Heart right ventricle (tissue), 16 donors: ENCODE data around the gene MTHFD2L. TPM values are rescaled to one million over a fixed set of nuclear protein-coding genes. Genes with fewer than 3 reads are reported as not detected.

Experiments
- ATAC-seq, 8 donors: fragments of 200-7000 bp; cut with Tn5 transposase; one replicate each; pipeline ENCODE4 v1.9.1; 2020; ENCODE audit warnings: mild to moderate bottlenecking in 8 of 8, moderate library complexity in 8 of 8, moderate number of reproducible peaks in 1 of 8
- DNase-seq, 2 donors: peaks; one replicate each; pipeline ENCODE4 v3.0.0-alpha.2; 2020
- H3K27ac ChIP-seq, 10 donors: fragments of 200-600 bp; sonication (generic) in 2 of 10; one replicate each; pipeline versions ENCODE4 v1.5.0 to v1.8.0; 2020 to 2022; ENCODE audit warnings: mild to moderate bottlenecking in 3 of 10
- H3K27me3 ChIP-seq, 7 donors: fragments of 200-600 bp; one replicate each; pipeline ENCODE4 v1.8.0; 2021 to 2022; ENCODE audit warnings: mild to moderate bottlenecking in 2 of 7
- H3K36me3 ChIP-seq, 9 donors: fragments of 200-600 bp; sonication (generic) in 1 of 9; one replicate each; pipeline versions ENCODE4 v1.5.0 to v1.8.0; 2020 to 2022; ENCODE audit warnings: mild to moderate bottlenecking in 2 of 9
- H3K4me1 ChIP-seq, 9 donors: fragments of 200-600 bp; sonication (generic) in 1 of 9; one replicate each; pipeline versions ENCODE4 v1.5.0 to v1.8.0; 2020 to 2022; ENCODE audit warnings: mild to moderate bottlenecking in 4 of 9
- H3K4me3 ChIP-seq, 10 donors: fragments of 200-600 bp; sonication (generic) in 2 of 10; one replicate each; pipeline versions ENCODE4 v1.5.0 to v1.8.0; 2020 to 2022; ENCODE audit warnings: mild to moderate bottlenecking in 7 of 10, moderate library complexity in 2 of 10
- H3K9me3 ChIP-seq, 11 donors: fragments of 200-600 bp in 10 of 11; sonication (generic) in 2 of 11; one replicate each; pipeline versions ENCODE4 v1.5.0 to v1.8.0; 2013 to 2022; ENCODE audit warnings: mild to moderate bottlenecking in 2 of 11, control low read depth in 1 of 11, moderate library complexity in 1 of 11
- CTCF ChIP-seq, 9 donors: fragments of 200-600 bp; sonication (generic) in 2 of 9; IDR thresholded peaks; one replicate each; pipeline versions ENCODE4 v1.5.0 to v1.8.0; 2021 to 2022; ENCODE audit warnings: antibody characterized with exemption in 9 of 9, mild to moderate bottlenecking in 5 of 9, moderate library complexity in 1 of 9
- WGBS, 2 donors: extraction: QIAGEN DNeasy Blood & Tissue Kit; methylation state at CpG; one replicate each; pipeline ENCODE4 v1.1.7; 2013; ENCODE audit warnings: inconsistent platforms in 1 of 2; 5-methylcytosine and 5-hydroxymethylcytosine counted together
- intact Hi-C, 10 donors: fragments of 100-400 bp; cut with DNase I; formaldehyde crosslinking; loops; one replicate each; pipeline versions ENCODE4 v1.11.1 to v1.14.2; 2022
- polyA plus RNA-seq, 2 donors: library from polyadenylated mRNA; stranded (reverse); fragments of 200-250 nt; gene quantifications; one replicate each; pipeline ENCODE4 v1.2.3, GENCODE V29; 2013
- total RNA-seq, 10 donors: library from RNA; stranded (reverse); fragmentation: NEBNext Ultra II Directional in 3 of 10; extraction: Animal tissue kit (Norgen Biotek cat#: 25700) in 3 of 10; gene quantifications; one replicate each; pipeline versions ENCODE4 v1.2.1 to v1.2.4, GENCODE V29; 2021 to 2023
- donor health status: Arrhythmogenic right ventricular cardiomyopathy.
- donor health status: ischemic (EF 13 %, LVEDD 7.1; RV severe dilation, severe dysfunction).
- donor health status: healthy with polysubstance abuse.
- donor health status: DM: no; HTN: yes; CAD: no.
- donor health status: DM: no; HTN: no; CAD: no.
- donor health status: ischemic (EF 25% LVEDD 6.9; RV normal size, moderate dysfunction).
- donor health status: ischemic (EF 25% LVEDD 5.7; RV mildly dilated, moderate dysfunction).
- donor health status: healthy.
- donor health status: DM: yes; HTN: yes; CAD: no.
- donor health status: Ischemic cardiomyopathy.
- donor health status: ischemic (EF 35%, LVEDD 5.7; RV mildly dilated, moderate dysfunction).
- donor health status: nonischemic (EF 11% LVEDD 7.7; RV severe dilation, severe dysfunction).
- donor health status: DM: yes; HTN: yes; CAD: no.
- donor health status: PGD.
- donor health status: ischemic (EF 29% LVEDD 5.4; RV normal size, mild dysfunction).
- donor health status: nonischemic (EF 23%, LVEDD 6.1; RV moderate dilation, normal function).

Gene MTHFD2L
- total and polyA plus RNA-seq, 12 donors, result 5.7 to 19.3 (median 11.8) TPM

GRCh38 chr4:74112399-74113105, 45.4 kb upstream of the MTHFD2L start:
- 94 to 97% methylated on average over 3 of the region's 3 CpGs for WGBS, 2 donors
- DNase-seq (no peak), ATAC-seq (no peak)
- H3K4me3 ChIP-seq, result no peak overlapping the region
- peaks cover 15 to 68% (median 58%) of the 10 kb centered on the region in 9 donors for H3K4me1 ChIP-seq
- no peak for TF ChIP-seq CTCF (IDR thresholded peaks at IDR 0.05)
- intact Hi-C loops, result no loop called here
- H3K27ac ChIP-seq, result peak overlapping the region in 9 of 10 donors; percentile 48 to 87 (median 76)
- H3K9me3 ChIP-seq, result no peaks in the 10 kb centered on the region
- H3K36me3 ChIP-seq, result no peaks in the 10 kb centered on the region
- H3K27me3 ChIP-seq, result no peaks in the 10 kb centered on the region

- Histone ChIP-seq H3K27ac (peak overlapping the region in 1 of 10 donors; percentile 3), H3K4me1 (peaks cover 18 to 62% (median 53%) of the 10 kb centered on the region in 9 donors), H3K27me3 (no peaks in the 10 kb centered on the region), H3K4me3 (no peak overlapping the region), H3K9me3 (no peaks in the 10 kb centered on the region), H3K36me3 (no peaks in the 10 kb centered on the region)
- TF ChIP-seq CTCF (IDR thresholded peaks at IDR 0.05), result no peak
- DNase-seq (no peak), ATAC-seq (no peak)
- intact Hi-C loops, result no loop called here
- 98 to 100% methylated on average over 1 of the region's 1 CpG for WGBS, 2 donors
These were observed 43.7 kb upstream of the MTHFD2L start for GRCh38 chr4:74114234-74114633.

DNA sequence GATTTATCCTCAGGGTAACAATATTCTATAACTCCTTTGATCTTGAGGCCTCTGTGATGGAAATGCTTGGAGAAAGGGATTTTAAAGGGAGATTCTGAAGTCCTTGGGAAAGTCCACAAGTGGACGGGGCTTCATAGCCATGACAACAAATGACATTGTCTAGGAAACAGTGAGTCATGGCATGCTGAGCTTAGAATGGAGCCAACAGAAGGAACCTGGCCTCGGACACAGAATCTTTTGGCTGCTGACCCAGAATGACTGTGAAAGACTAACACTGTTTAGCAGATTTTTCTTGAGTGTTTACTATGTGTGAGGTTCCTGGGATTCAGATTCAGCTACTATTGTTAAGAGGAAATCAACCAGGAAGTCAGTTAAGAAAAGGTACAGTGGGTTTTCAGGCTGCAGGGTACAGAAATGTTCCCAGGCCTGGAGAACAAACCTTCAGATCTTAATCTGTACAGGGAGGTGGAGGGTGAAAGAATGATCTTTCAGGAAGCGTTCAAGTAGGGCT, 40.8 kb upstream of the MTHFD2L start:
- intact Hi-C loops, result no loop called here
- TF ChIP-seq CTCF (IDR thresholded peaks at IDR 0.05), result no peak
- DNase-seq (peak in 1 of 2 donors; percentile 87), ATAC-seq (peak; percentile 94 to 99 (median 97))
- Histone ChIP-seq H3K27ac (peak overlapping the region; percentile 51 to 83 (median 76)), H3K4me3 (no peak overlapping the region), H3K4me1 (peaks cover 13 to 34% (median 29%) of the 10 kb centered on the region in 9 donors), H3K36me3 (no peaks in the 10 kb centered on the region), H3K9me3 (peaks cover 0 to 4% (median 0%) of the 10 kb centered on the region in 11 donors), H3K27me3 (no peaks in the 10 kb centered on the region)
- WGBS, 2 donors, result 25 to 40% methylated on average over 3 of the region's 3 CpGs

DNA sequence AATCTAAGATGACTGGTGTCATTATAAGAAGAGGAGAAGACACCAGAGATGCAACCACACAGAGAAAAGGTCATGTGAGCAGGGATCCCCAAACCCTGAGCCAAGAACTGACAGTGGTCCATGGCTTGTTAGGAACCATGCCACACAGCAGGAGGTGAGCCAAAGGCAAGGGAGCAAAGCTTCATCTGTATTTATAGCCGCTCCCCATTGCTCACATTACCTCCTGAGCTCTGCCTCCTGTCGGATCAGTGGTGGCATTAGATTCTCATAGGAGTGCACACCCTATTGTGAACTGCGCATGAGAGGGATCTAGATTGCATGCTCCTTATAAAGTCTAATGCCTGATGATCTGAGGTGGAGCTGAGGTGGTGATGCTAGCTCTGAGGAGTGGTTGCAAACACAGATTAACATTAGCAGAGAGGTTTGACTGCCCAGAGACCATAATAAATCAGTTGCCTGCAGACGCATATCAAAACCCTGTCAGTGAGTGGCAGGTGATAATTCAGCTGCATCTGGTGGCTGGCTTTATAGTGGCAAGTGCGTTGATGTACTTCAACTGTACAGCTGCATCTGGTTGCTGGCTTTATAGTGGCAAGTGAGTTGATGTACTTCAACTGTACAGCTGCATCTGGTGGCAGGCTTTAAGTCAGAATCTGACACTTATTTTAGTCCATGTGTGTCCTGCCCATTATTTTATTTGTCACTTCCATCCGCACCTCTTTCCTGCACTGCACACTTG, 39.1 kb upstream of the MTHFD2L start:
- TF ChIP-seq CTCF (IDR thresholded peaks at IDR 0.05), result no peak
- Histone ChIP-seq H3K36me3 (no peaks in the 10 kb centered on the region), H3K4me1 (peaks cover 13 to 41% (median 27%) of the 10 kb centered on the region in 9 donors), H3K27ac (peak overlapping the region in 6 of 10 donors; percentile 41 to 83 (median 78)), H3K9me3 (peaks cover 0 to 5% (median 0%) of the 10 kb centered on the region in 11 donors), H3K4me3 (no peak overlapping the region), H3K27me3 (no peaks in the 10 kb centered on the region)
- intact Hi-C loops, result no loop called here
- WGBS, 2 donors, result 82 to 95% methylated on average over 6 of the region's 6 CpGs
- no peak for DNase-seq
- no peak for ATAC-seq
